Superior temporal gyrus (tissue), 1 donor: ENCODE measurements around the gene H6PD.

Experiments
- DNase-seq: peaks from one replicate; pipeline ENCODE4 v3.0.0-alpha.2; 2016; ENCODE audit errors: extremely low spot score

The H6PD gene

DNA sequence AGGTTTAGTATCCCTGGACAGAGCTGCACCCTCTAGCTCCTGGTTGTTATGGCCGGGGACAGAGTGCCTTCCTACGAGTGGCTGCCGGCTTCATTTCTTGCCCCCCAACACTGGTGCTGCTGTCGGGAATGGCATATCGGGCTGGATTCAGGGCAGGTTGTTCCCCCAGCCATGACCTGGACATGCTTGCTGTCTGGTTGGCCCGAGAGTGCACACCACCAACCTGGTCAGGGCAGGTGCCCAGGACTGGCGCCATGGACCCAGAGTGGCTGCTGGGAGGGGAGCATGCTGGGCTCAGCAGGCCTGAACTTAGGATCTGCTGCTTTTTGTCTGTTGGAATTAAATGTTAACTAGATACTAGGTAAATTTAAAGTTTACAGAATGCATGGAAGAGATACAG lies 21.8 kb downstream of the H6PD start:
- no peak for DNase-seq

DNA sequence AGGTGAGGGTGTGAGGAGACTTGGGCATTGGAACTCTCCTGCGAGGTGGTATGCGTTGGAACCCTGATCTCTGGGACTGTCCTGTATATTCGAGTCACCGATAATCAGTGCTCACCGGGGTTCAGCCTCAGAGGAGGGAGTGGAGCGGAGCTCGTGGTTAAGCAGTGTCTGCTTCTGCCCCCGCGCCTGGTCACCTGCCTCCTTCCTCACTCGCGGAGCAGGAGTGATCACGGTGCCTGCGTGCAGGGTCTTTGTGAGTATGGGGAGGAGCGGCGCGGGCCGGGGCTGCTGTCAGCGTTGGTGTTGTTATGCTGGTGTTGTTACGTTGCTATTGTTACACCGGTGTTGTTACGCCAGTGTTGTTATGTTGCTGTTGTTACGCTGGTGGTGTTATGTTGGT lies 23.3 kb downstream of the H6PD start:
- DNase-seq: no peak

DNA sequence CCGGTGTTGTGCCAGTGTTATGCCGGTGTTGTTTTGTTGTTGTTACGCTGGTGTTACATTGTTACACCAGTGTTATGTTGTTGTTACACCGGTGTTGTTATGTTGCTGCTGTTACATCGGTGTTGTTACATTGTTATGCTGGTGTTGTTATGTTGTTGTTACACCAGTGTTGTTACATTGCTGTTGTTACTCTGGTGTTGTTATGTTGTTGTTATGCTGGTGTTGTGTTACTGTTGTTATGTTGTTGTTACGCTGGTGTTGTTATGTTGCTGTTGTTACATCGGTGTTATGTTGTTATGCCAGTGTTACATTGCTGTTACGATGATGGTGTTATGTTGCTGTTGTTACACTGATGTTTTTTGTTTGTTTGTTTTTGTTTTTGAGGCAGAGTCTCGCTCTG lies 24.1 kb downstream of the H6PD start:
- DNase-seq: no peak

DNA sequence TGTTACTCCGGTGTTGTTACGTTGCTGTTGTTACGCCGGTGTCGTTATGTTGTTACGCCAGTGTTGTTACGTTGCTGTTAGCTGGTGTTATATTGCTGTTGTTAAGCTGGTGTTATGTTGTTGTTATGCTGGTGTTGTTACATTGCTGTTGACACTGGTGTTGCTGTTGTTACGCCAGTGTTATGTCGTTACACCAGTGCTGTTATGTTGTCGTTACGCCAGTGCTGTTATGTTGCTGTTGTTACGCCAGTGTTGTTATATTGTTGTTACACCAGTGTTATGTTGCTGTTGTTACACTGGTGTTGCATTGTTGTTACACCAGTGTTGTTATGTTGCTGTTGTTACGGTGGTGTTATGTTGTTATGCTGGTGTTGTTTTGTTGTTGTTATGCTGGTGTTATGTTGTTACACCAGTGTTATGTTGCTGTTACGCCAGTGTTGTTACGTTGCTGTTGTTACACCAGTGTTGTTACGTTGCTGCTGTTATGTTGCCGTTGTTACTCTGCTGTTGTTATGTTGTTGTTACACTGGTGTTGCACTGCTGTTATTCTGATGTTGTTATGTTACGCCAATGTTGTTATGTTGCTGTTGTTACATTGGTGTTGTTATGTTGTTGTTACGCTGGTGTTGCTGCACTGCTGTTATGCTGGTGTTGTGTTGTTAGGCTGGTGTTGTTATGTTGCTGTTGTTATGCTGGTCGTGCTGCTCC lies 25.6 kb downstream of the H6PD start:
- no peak for DNase-seq

DNA sequence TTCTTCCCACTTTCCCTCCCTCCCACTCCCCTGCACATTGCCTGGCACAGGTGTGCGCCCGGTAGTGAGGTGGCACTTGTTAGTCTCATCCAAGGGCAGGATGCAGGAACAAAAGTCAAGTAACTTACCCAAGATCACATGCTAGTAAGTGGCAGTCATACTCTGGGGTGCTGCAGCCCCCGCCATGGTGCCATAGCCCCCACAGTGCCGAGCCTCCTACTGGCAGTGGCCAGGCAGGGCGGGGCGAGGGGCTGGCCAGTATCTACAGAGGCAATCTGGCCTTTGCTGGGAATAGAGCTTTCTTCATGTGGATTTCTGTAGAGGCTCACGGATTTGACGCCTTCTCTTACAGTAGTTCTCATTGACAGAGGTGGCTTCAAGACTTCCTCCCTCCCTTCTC lies 26.9 kb downstream of the H6PD start:
- DNase-seq: no peak

DNA sequence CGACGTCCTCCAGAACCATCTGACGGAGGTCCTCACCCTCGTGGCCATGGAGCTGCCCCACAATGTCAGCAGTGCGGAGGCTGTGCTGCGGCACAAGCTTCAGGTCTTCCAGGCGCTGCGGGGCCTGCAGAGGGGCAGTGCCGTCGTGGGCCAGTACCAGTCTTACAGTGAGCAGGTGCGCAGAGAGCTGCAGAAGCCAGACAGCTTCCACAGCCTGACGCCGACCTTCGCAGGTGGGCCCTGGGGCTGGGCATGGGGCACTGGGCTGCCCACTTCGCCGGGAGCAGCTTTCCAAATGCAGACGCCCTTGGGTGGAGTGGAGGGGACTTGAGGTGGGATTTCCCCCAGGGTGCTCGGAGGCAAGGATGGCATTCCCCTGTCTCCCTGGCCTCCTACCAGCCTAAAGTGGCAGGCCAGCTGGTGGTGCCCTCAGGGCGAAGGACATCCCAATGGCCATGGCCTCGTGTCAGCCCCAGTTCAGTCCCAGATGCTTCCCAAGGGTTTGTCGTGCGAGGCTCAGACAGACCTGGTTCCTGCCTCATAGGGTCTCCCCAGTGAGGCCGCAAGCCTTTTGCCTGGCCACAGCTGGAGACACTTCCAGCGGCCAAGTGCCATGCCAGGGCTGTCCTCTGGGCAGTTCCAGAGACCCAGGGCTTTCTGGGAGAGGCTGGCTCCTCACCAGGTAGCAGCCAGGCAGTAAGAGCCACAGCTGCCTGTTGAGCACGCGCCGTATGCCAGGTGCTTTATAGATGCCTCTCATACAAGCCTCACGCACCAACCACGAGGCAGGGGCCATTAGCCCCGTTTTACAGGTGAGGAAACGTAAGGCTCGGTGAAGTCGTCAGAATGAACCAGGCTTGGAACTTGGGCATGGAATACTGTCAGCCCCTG lies 27.8 kb downstream of the H6PD start:
- no peak for DNase-seq

DNA sequence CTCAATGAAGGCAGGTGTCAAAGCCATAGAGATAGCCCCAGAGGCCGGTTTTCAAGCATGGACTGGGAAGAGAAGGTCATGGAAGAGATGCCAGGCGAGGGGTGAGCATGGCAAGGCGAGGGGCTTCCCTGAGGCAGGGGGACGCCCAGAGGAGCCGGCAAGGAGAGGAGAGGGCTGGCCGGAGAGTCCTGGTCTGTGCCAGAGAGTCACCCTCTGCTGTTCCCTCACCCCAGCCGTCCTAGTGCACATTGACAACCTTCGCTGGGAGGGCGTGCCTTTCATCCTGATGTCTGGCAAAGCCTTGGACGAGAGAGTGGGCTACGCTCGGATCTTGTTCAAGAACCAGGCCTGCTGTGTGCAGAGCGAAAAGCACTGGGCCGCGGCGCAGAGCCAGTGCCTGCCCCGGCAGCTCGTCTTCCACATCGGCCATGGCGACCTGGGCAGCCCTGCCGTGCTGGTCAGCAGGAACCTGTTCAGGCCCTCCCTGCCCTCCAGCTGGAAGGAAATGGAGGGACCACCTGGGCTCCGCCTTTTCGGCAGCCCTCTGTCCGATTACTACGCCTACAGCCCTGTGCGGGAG lies 28.8 kb downstream of the H6PD start:
- no peak for DNase-seq

DNA sequence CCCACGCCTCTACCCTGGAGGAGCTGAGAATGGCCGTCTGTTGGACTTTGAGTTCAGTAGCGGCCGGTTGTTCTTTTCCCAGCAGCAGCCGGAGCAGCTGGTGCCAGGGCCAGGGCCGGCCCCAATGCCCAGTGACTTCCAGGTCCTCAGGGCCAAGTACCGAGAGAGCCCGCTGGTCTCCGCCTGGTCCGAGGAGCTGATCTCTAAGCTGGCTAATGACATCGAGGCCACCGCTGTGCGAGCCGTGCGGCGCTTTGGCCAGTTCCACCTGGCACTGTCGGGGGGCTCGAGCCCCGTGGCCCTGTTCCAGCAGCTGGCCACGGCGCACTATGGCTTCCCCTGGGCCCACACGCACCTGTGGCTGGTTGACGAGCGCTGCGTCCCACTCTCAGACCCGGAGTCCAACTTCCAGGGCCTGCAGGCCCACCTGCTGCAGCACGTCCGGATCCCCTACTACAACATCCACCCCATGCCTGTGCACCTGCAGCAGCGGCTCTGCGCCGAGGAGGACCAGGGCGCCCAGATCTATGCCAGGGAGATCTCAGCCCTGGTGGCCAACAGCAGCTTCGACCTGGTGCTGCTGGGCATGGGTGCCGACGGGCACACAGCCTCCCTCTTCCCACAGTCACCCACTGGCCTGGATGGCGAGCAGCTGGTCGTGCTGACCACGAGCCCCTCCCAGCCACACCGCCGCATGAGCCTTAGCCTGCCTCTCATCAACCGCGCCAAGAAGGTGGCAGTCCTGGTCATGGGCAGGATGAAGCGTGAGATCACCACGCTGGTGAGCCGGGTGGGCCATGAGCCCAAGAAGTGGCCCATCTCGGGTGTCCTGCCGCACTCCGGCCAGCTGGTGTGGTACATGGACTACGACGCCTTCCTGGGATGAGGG lies 29.7 kb downstream of the H6PD start:
- no peak for DNase-seq

DNA sequence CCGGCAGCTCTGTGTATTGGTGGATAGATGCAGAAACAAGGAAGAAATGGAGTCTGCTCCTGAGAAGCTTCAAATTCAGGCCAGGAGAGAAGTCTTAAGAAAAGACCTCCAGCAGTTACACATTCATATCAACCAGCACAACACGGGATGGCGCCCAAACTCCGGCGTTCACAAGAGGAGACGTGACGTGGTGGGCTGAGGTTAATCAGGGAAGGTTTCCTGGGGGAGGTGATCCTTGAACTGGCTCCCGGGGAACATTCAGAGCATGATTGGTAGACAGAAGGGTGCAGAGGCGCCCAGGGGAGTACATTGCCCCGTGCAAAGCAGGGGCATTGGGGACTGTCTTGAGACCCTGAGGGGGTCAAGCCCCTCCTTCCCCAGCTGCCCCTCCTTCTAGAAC lies 30.5 kb downstream of the H6PD start:
- no peak for DNase-seq

DNA sequence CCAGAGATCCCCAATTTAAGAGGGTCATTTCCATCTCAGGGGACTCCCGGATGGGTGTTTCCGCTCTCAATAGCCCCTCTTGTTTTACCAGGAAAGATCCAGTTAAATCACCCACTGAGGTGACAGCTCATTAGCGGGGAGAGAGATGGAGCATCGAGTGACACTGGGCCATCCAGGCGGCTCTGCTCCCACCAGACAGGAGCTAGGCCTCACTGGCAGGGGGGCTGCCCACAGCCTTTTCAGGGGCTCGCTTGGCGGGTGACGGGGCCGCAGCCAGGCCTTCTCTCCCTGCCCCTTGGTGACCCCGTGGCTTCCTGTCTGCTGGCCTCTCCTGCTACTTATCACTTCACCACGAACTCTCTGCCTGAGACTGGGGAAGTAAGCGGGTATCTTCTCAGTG lies 31.4 kb downstream of the H6PD start:
- DNase-seq: no peak

DNA sequence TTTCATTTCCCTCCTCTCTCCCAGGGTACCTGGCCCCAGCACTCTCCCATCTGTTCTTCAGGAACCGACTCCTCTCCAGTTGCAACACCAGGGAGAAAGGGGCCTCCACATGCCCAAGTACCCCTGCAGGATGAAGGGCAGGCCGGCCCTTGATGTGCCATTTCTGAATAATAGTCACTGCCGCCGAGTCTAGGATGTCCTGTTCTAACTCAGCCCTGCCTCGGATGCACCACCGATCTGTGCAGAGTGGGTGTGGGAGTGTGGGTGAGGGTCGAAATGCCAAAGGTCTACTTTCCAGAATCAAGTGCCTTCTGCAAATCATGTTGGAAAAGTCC lies 32.7 kb downstream of the H6PD start:
- no peak for DNase-seq

DNA sequence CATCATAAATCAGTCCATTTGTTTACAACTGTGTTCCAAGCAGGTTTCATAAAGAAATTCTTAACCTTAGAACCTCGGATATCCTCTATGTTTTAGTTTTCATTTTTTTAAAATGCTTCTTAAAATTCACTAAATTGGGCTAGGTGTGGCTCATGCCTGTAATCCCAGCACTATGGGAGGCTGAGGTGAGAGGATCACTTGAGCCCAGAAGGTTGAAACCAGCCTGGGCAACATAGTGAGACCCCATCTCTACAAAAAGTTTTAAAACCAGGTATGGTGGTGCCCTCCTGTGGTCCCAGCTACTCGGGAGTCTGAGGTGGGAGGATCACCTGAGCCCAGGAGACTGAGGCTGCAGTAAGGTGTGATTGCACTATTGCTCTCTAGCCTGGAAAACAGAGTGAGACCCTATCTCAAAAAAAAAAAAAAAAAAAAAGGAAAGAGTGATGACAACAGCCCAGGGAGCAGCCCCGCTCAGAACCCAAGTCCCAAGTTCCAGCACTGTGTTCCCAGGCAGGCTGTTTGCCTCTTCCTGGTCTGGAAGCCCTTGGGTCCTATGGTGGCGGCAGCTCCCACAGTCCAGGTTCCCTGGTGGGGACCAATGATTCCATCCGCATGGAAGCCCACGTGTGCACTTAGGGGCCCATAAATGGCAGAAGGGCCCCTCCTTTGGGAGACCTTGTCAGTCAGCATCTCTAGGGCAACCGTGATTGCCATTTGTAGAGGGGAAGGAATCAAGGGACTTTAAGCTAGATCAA lies 33.4 kb downstream of the H6PD start:
- no peak for DNase-seq

DNA sequence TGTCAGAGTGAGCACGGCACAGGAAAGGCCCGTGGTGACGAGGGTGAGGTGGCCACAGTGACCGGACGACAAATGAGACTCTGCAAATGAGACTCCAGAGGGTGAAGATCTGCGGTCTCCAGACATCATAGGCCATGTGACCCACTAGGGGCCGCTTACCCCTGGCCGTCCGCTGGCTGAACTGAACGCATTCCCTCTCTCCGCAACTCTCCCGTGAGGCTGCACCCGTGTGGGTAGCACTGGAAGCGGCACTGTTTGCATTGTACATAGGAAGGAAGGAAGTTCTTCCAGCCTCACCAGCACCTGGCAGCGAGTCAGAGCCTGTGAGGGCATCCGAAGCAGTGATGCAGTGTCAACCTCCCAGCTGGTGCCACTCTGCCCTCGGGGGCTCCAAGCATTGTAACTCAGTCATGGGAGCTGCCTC lies 34.5 kb downstream of the H6PD start:
- DNase-seq: no peak

DNA sequence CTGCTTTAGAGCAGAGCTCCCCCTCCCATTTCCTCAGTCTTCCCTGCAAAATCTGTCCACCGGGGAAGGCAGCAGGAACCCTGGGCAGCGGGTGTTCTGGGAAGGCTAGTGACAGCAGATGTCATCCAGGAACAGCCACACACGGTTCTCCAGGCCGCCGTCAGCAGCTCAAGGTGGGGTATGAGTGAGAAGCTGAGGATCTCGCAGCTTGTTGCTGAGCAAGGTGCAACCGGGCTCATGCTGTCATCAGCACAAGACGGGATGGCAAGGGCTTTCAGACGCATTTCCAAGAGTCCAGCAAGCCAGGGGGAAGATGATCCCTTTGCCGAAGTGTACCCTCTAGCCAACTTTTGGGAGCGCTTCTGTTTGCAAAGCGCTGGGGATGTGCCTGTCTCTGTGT lies 35.1 kb downstream of the H6PD start:
- no peak for DNase-seq

DNA sequence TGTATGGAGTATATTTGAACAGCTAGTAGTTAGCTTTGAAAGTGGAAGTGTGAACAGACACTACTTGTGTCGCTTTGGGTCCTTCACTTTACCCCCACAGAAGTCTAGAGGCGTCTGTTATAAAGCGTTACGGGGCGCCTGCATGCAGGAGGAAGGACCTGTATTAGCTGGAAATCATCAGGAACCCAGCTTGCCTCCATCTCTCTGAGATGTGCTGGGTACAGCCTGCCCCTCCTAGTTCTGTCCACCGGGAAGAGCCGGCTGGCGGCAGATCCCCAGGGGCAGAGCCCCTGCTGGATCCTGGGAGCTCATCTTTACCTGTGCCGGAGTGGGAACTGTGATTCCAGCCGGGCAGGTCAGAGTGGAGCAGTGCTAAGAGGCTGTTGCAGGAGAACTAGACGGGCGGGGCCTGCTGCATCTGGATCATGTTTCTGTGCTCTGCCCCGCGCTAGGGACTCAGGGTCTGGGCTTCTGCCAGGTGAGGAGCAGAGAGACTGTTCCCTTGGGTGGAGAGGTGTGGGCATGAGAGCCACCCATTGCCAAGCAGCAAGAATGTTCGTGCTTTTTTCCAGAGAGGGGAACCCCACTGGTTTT lies 35.8 kb downstream of the H6PD start:
- no peak for DNase-seq

DNA sequence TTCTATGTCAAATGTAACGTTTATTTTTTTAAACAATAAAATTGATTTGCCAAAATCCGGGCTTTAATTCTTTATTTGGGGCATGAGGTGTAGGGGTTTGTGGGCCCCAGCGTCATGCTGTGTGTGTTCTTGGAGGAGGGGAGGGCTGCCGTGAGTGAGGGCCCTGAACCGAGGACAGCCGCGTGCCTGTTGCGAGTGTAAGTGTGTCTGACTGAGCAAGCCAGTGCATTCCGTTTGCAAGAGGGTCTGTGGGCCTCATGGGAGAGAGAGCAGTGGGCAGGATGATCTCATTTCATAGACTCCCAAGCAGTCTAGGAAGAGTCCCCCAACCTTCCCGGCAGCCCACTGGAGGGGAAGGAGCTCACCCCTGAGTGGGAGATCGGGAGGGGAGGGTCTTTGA lies 36.7 kb downstream of the H6PD start:
- no peak for DNase-seq

DNA sequence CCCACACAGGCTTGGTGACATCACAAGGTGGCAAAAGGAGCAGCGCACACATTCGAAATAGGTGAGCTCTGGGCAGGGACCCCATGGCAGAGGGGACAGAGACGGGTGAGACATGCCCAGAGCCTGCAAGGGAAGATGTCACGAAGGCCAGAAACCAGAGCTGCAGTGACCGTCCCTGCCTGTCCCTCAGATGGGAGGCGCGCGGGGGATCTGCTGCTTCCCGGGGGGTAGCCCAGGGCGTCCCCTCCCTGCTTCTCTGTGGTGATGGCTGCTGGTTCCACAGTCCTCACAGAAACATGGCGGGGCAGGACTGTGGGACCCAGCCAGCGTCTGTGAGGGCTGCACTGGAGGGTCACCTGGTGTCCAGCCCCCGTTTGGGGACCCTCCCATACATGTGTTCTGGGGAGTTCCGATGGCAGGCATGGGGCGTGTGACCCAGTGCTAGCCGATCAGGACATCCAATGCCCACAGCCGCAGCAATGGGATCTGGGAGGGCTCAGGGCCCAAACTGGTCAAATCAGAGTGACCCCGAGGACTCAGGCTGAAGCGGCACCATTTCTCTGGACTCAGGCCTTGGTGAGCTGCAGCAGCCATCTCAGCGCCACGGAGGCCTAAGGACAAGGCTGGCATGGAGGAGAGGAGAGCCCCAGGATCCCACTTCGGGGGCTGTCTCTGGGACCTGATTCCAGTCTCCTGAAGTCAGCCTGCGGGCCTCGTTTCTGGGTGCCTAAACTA lies 37.5 kb downstream of the H6PD start:
- DNase-seq: no peak

DNA sequence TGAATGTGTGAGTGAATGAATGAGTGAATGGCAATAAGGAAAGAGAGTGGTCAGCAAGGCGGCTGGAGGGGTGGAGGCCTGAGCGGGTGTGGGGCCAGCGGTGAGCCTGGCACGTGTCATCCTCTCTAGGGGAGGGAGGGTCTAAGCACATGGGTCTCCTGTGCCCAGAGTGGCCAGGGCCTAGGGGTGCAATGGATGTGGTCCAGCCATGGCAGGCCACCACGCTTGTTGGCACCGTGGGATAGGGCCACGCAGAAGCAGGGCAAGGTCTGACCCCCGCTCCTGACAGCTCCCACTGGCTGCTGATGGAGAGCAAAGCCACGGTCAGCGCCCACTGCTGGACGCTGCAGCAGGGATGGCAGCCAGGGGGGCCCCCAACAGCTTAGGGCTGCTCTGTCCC lies 38.6 kb downstream of the H6PD start:
- DNase-seq: no peak

DNA sequence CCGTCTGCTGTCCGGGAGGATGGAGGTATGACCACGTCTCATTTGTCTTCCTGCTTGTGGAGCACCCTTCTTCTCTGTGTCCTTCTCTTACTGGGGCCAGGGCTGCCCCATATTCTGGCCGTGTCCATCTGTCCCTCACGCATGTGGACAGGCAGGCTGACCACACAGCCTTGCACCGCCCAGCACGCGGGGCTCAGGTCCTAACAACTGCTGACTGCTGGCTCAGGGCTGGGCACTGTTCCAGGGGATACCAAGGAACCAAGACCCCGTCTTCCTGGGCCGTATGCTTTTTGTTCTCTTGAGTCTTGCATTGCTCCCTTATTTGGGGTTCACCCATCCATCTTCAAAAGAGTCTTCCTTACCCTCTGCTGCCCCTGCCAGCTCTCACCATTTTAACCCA lies 40.6 kb downstream of the H6PD start:
- DNase-seq: no peak

DNA sequence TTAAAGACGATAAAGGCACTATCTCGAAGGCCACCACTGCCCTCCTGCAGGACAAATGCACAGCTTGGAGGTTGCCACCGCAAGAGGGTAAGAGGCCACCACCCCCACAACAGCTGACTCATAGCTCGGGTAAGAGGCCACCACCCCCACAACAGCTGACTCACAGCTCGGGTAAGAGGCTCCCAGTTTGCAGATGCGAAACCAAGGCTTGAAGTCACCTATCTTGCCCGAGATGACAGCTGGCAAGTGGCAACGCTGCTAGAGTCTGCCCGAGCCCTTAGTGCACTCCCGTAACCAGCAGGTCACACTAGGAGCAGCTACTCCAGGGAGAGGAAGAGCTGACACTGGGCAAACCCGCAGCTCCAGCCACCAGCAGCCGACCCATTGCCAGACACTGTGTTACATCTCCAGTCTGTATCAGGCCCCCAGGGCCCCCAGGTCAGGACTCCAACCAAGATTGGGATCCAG lies 41.0 kb downstream of the H6PD start:
- DNase-seq: no peak
